HG03439 (cell line): ENCODE results near the gene CDH23.

ENCODE experiments used
- ATAC-seq: cut with Tn5 transposase; IDR thresholded peaks from one replicate; pipeline ENCODE4 v1.9.1; 2021; ENCODE audit warnings: mild to moderate bottlenecking, moderate library complexity; ENCODE audit not compliant: unreplicated experiment

CDH23 gene

DNA sequence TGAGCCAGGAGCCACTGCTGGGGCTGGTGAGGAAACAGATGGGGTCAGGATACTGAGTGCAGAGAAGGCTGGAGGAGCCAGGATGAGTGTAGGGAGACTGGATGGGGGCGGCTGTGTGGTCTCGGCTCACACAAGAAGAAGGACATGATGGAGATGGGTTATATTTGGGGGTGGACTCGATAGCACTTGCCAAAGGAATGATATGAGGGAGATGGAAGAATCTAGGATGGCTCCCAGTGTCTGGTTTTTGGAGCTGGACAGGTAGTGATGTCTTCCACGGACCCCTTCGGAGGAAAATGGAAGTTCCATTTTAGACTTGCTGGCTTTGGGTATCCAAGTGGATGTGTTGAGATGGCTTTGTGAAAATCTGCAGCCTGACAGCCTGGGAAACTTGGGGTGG lies 83.9 kb downstream of the CDH23 start:
- ATAC-seq = no peak

DNA sequence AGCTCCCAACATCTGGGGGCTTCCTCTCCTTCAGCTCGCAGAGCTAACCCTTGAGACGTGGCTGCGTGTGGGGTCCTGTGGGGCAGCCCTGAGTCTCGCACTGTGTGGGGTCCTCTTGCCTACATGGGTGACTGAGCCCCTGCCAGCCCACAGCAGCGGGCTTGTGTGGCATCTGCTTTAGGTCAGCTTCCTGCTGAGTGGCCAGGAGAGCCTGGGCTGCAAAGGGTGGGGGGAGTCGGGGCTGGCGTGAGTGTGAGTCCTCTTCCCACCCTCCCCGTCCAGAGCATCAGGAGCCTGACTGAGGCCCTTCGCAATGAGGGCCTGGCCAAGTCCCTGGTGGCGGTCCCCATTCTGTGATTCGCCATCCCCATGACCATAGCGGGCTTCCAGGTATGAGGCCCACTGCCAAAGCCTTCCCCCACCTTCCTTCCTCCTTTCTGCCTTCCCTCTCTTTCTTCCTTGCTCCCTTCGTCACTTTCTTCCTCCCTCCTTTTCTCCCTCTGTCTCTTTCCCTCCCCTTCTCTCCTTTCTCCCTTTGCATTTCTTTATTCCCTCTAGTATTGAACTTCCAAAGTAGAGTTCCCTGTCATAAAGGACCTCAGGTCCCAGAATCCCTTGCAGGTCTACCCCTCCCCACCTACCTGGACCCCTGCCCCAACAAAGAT lies 85.2 kb downstream of the CDH23 start:
- no peak for ATAC-seq

DNA sequence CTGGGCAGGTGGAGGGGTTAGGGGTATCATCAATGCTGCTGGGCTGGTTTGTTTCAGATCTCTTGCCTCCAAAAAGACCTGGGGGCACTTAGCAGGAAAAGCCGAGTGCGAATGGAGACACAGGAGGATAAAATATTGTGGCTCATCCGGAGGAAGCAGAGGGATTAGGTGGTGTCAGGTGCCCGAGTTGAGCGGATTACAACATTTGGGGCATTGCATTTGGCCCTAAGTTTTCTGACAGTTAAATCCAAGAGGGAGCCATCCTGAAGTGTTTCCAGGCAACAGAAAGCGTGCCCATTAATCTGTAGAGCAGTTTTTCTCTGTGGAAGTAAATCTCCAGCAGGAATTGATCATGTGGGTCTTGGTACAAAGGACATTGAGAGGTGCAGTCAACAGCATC lies 85.9 kb downstream of the CDH23 start:
- ATAC-seq = no peak

DNA sequence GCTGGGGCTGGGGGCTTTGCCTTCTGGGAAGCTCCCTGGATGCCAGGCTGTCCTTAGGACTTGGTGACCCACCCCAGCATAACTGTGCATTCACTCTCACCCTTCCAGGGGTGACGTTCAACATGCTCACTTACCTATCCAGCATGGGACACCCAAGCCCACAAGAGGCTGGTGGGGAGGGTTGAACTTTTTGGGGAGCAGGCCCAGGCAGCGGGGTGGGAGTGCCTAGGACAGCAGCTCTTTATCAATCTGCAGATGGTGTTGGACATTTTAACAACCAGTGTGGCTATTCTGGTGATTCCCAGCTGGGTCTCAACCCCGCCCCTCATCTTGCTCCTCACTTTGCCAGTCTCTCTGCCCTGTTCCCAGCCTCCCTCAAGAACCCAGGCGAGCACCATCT lies 86.4 kb downstream of the CDH23 start:
- no peak for ATAC-seq

DNA sequence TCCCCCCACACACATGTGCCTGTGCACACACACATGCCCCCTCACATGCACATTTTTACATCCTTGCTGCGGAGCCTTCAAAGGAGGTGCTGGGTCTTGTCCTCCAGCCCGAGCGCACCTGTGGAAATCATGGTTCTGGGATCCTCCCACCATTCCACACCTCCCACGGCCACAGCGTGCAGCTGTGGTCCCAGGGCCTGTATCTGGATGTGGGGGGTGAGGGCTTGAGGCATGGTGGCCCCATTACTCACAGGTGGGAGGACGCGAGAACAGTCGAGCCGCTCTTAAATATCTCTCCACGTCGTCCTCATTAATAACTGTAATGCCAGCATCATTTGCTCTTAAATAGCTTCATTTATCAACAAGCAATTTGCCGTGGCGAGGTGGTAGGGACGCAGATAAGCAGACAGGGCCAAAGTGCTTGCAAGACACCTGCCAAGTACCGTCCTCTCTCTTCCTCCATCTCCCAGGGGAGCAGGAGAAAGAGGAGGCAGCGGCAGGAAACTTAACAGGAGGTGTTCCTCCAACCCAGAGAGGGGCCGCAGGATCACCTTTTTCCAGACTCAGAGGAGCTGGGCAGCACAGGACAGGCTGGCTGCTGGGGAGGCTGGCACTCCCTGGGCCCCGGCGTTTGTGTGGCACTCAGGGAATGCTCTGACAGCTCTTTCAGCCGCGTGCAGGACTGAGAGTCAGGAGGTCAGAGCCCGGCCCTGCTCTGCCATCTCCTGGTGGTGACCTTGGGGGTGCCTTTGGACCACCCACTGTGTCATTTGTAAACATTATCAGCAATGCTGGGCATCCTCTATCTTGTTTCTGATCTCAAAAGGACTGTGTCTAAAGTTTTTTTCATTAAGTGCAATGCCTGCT lies 87.4 kb downstream of the CDH23 start:
- no peak for ATAC-seq

DNA sequence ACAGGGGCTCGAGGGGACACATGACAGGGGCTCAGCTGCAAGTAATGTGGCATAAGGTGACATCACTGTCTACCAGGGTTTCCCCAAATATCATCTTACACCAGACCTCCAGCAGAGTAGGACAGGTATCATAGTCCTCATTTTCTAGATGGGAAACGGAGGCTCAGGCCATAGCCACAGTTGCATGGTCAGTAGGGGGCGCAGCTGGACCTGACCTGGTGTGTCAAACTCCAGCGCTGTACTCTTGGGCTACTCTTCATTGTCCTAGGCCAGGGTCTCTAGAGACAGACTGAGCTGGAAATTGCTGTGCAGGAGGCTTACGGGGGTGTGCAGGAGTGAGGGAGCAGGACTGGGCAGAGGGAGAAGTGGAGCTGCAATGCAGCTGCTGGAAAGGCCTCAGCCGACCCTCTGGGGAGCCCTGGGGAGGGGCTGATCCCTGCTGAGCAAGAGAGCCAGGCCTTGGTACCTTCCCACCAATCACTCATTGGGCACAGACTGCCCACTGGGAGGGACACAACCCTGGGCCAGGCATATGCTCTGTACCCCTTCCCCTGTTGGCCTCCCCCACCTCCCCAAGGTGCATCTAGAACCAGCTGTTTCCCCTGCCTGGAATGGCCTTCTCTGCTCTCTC lies 89.9 kb downstream of the CDH23 start:
- ATAC-seq = no peak

DNA sequence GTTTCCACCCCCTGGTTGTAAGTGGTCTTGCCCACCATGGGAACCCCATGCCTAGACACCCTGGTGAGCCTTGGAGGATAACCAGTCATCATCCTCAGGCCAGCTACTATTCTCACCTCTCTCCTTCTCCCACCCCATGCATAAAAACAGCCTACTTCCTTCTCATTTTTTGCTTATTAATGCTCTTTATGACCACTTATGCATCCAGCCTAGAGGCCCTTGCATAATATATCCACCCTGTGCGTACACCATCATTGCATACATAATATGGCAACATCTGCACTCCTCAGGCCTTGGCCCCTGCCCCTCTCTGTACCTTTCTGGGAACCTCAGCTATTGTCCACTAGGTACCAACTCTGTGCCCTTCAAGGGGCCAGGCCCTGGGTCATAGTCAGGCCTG lies 91.0 kb downstream of the CDH23 start:
- ATAC-seq = no peak

DNA sequence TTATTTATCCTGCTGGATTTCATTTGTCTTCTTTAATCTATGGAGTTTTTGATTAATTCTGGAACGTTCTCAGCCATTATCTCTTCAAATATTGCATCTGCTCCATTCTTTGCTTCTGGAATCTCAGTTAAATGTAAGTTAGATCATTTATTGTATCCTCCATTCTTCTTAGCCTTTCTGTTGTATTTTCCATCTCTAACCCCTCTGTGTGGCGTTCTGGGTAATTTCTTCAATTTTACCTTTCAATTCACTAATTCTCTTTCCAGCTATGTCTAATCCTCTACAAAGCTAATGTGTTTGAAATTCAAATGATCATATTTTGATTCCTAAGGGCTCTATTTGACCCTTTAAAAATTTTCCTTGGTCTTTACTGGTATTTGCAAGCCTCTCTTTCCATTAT lies 92.4 kb downstream of the CDH23 start:
- no peak for ATAC-seq

DNA sequence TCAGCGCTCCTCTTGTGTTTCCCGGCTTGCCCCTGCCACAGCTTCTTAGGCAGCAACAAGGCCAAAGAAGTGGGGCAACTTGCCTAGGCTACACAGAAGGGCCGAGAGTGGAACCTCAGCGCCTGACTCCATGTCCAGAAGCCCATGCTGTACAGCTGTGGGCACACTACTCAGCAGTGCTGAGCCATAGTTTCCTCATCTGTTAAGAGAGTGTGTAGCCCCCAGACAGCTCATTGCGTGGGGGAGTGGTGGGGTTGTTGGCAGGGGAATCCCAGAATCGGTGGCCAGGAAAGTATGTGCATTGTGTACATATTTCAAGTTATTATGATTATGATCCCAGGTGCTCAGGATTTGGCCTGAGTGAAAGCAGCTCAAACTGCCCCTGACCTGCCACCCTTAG lies 96.2 kb downstream of the CDH23 start:
- ATAC-seq = no peak

DNA sequence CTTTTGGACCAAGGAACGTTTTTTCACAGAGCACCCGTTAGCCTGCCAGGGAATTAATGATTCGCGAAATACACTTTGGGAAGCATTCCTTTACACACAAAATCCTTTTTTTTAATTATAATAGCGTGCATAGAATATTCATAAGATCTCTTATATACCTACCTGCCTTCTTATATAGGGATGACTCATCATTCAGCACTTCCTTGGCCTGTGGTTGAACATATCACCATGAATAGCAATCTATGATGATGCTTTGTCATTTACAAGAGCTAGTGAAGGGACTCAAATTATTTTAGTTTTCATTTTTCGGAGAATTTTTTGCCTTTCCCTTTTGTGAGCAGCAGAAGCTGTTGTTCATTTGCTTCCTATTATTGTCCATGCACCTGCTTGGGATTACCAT lies 97.0 kb downstream of the CDH23 start:
- no peak for ATAC-seq

DNA sequence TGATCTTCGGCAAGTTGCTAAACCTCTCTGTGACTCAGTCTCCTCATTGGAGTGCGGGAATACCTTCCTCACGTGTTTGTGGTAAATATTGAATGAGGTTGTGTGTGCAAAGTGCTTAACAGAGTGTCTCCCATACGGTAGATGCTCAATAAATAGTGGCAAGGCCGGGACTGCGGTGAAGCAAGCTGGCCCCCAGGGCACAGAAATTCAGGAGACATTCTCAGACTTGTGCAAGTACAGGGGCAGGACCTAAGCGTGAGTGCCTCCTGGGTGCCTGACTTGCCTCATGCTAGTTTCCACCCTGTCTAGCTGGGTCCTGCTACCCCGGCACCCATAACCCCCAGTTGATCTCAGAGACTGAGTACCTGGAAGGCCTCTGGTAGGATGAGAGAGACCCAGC lies 97.8 kb downstream of the CDH23 start:
- no peak for ATAC-seq

DNA sequence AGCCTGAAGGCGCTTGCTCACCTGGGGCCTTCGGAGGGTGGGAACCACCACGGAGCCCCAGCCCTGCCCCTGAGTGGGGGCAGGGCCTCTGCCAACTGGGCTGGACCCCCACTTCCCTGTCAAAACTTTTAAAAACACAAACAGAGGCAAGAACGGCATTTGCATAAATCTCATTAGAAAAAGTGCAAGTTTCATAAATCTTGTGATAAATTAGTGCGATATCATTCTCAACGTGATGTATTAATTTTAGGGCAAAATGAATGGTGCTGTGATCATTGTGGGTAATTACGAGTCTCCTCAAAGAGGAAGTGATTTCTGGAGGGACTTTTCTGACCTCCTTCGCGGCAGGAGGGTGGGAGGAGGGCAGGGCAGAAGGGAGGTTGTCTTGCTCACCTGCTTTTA lies 98.3 kb downstream of the CDH23 start:
- ATAC-seq = no peak

DNA sequence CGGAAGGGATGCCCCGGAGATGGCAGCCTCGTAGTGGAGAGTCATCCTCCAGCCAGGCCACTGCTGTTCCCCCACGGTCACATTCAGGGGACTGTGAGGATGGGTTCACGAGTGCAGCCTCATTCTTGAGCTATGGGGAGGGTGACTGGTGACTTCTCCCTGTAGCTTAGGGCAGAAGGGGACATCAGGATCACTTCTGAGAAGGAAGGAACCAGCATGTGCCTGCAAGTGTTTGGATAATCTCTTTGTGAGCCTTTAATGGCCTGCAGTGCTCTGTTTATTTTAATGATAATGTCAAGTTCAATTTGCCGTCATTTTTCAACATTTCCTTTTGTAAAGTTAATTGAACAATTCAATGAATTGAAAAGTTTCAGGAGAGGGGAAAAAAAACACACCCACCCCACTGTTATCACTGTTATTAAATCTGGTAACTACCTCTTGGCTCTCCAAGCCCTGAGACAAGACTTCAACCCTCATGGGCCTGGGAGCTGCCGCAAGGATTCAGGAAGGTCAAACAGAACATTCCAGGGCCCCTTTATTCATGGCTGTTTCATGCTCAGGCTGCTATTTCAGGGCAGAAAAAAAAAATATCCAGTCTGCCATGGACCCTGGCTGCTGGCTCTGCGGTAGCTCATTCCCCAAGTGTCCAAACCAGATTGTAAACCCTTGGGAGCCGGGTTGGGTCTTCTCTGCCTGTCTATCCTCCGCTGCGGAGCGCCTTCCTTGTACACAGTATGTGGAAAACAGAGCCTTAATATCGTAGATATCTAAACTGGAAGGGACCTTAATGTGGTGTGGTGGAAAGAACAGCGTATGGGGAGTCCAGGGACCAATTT lies 100.4 kb downstream of the CDH23 start:
- no peak for ATAC-seq

DNA sequence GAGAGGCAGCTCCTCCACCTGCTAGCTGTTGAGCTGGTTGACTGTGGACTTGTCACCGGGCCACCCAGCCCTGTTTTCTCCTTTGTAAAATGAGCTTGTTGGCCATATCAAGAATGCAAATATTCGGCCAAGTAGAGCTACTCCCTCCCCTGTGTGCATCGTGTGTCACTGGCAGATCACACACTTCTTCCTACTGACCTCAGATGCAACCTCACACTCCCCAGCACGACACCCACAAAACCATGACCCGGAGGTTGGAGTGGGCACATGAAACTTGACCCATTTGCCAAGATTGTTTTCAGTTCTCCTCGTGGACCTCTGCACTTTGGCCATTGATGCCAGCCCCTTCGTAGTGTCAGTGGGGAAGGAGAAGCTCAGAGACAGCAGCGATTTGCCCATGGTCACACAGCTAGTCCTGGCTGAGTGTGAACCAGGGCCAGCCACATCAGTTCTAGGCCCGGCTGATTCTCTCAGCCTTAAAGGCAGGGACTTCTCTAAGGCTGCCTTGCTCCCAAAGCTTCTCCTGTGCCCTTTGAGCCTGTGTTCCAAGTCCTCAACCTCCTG lies 101.1 kb downstream of the CDH23 start:
- no peak for ATAC-seq

DNA sequence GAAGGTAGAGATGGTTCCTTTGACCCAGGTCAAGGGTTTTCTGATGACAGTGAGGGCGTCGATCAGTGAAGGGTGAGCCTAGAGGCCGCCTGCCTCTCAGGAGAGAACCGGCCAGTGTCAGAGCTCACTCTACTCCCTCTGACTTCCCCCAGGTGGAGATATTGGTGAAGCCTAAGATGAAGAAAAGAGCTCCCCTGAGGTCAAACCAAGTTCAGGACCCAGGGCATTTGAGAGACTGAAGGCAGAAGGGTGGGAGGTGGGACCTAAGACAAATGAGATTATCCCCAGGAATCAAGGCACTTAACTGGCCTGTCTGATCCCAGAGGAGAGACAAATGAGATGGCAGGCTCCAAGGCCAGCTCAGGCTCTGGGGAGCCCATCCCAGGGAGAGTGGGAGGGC lies 104.7 kb downstream of the CDH23 start:
- no peak for ATAC-seq

DNA sequence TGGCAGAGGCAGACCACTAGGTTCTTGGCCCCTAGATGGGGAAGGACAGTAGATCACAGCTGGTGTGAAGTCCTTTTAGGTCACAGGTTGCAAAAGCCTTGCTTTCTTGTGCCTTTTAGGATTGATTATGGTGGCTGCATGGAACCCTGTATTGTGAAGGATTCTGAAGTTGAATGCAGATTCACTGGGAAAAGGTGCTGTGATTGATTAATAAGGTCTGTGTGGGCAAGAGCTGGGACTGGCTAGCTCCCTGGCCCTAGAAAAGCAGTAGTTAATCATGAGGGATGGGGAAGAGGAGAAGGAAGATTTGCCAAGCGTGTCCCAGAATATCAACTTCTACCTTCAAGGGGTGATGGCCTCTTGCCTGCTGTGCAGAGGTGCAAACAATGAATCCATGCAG lies 105.5 kb downstream of the CDH23 start:
- no peak for ATAC-seq

DNA sequence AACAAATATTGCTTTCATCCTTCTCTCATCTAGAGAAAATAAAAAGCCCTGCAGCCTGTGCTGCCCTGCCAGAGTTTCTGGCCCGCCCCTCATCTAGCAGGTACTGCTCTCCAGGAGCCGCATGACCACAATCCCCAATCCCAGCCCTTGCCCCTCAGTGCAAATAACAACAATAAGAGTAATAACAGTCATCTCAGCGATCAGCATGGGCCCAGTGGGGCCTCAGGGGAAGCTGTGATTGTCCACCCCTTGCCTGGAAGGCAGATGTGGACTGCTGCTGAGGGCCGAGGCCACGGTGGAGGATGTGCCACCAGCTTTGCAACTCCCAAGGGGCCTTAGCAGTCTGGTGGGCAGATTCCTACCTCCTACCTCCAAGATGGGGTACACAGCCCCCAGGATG lies 106.1 kb downstream of the CDH23 start:
- no peak for ATAC-seq

DNA sequence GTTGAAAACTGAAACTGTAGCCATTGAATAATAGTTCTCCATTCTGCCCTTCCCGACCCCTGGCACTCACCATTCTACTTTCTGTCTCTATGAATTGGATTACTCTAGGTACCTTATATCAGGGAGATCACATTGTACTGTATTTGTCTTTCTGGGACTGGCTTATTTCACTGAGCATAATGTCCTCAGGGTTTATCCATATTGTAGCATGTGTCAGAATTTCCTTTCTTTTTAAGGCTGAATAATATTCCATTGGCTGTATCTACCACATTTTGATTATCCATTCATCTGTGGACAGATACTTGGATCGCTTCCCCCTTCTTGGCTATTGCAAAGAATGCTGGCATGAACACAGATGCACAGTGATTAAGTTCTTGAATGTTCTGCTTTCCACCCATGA lies 107.4 kb downstream of the CDH23 start:
- ATAC-seq = no peak

DNA sequence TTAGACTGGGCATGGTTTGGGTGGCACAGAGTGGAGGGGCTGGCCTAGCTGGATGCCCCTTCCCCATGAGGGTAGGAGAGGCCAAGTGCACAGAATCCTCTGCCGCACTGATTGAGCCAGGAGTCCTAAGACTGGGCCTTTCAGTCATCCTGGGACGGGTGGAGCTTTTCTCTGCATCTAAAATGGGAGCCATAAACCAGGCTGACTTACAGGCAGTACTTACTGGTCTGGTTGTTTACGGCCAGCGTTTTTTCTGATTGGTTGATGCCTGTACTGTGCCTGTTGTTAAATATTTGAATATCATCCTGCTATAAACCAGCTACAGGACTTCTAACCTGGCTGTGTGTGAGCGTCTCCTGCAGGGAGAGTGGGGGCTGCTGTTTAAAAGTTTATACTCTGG lies 107.8 kb downstream of the CDH23 start:
- no peak for ATAC-seq

DNA sequence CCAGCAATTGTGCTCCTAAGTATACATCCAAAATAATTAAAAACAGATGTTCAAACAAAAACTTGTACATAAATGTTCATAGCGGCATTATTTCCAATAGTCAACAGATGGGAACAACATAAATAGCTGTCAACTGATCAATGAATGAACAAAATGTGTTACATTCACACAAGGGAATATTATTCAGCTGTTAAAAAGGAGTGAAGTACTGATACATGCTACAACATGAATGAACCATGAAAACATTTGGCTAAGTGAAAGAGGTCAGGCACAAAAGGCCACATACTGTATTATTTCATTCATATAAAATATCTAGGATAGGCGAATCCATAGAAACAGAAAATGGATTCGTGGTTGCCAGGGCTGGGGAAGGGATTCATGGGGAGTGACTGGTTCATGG lies 109.1 kb downstream of the CDH23 start:
- no peak for ATAC-seq

DNA sequence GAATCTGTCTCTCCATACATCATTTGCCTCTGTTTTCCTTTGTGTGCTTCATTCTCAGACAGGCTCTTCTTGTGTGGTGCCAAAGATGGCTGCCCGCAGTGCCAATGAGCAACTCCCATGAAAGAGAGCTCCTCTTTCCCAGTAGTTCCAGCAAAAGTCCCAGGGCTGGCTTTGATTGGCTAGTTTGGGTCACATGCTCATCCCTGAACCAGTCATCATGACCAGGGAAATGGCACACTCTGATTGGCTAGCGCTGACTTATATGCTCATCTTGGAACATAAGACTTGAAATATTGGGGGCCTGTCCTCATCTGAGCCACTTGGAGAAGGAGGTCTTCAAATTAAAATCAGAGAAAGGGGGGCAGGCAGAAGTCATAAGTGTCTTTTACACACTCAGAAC lies 112.7 kb downstream of the CDH23 start:
- no peak for ATAC-seq
